ENCODE results near the gene CFAP45. TPM values are rescaled to one million over a fixed set of nuclear protein-coding genes. Genes with fewer than 3 reads are reported as not detected.
"Not testable (repeated sequence)": the region's sequence is repeated elsewhere in the genome, so short reads cannot be mapped to it uniquely, and the experiment has no call there.

The CFAP45 gene
- total and polyA plus RNA-seq, 7 experiments from 2014 or later, result 0.17 to 2.8 (median 0.87) TPM

DNA sequence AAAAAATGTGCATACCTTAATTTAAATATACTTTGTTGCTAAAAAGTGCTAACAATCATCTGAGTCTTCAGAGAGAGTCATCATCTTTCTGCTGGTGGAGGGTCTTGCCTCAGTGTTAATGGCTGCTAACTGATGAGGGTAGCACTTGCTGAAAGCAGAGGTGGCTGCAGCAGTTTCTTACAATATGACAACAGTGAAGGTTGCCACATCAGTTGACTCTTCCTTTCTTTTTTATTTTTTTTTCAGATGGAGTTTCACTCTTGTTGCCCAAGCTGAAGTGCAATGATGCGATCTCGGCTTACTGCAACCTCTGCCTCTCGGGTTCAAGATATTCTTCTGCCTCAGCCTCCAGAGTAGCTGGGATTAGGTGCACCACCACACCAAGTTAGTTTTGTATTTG lies 2.6 kb upstream of the CFAP45 start:
- Mint-ChIP-seq H3K9me3 (peaks cover 0 to 3% (median 0%) of the 10 kb centered on the region in 11 donors), H3K4me3 (no peak overlapping the region), H3K27me3 (peaks cover 0 to 8% (median 0%) of the 10 kb centered on the region in 5 donors), H3K36me3 (peaks cover 0 to 7% (median 0%) of the 10 kb centered on the region in 5 donors), H3K4me1 (peaks cover 0 to 9% (median 8%) of the 10 kb centered on the region in 7 donors), H3K27ac (no peak overlapping the region)
- no peak overlapping the region for H3K27ac ChIP-seq (ENCODE audit: low read depth, low read length)
- DNase-seq (no peak), ATAC-seq (no peak)
- intact Hi-C loops (cut with micrococcal nuclease), result no loop called here
- no peaks in the 10 kb centered on the region for H3K27me3 ChIP-seq (ENCODE audit: control insufficient read depth in 2 of 2, insufficient read depth in 2 of 2, low read length in 2 of 2)
- H3K4me1 ChIP-seq (ENCODE audit: control insufficient read depth in 2 of 2, insufficient read depth in 2 of 2, low read length in 2 of 2), result no peaks in the 10 kb centered on the region
- H3K9me3 ChIP-seq (ENCODE audit: control insufficient read depth in 2 of 3, low read length in 3 of 3), result no peaks in the 10 kb centered on the region
- CTCF ChIA-PET, result no interaction called here
- POLR2A ChIA-PET, result no interaction called here
- H3K4me3 ChIP-seq (ENCODE audit: low read length), result no peak overlapping the region
- H3K36me3 ChIP-seq (ENCODE audit: control insufficient read depth in 2 of 3, insufficient read depth in 3 of 3, low read length in 3 of 3), result no peaks in the 10 kb centered on the region

DNA sequence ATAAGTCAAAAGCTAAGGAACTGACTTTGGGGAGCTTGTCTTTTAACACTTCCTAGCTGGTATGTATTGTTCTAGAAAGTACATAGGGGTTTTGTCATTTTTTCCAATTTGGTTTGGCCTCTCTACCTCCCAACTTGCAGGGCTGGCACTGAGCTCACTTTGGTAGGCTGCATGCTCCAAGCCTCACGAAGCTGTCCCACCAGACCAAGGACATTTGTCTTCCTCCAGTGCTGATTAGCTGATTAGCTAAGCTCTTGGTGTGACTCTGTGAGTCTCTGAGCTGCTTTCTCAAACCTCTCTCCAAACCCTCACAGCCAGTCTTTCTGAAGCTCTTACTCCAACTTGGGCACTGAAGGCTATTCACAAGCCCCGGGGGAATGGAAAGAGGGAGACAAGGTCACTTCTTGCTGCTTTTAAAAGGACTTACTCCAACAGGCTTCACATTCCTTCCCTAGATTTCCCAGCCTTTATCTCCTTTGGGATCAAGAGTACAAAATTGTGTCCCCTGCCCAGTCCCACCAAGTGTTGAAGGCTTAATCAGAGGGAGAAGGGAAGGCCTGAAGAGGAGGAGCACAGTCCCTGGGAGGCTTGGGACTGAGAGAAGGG lies 893 bp upstream of the CFAP45 start:
- Mint-ChIP-seq H3K27ac (no peak overlapping the region), H3K9me3 (peaks cover 0 to 3% (median 0%) of the 10 kb centered on the region in 11 donors), H3K36me3 (peaks cover 0 to 4% (median 0%) of the 10 kb centered on the region in 5 donors), H3K4me1 (peaks cover 0 to 8% (median 0%) of the 10 kb centered on the region in 7 donors), H3K4me3 (no peak overlapping the region), H3K27me3 (peaks cover 0 to 19% (median 0%) of the 10 kb centered on the region in 5 donors)
- Histone ChIP-seq H3K27ac (ENCODE audit: low read depth, low read length) (no peak overlapping the region), H3K36me3 (ENCODE audit: control insufficient read depth in 2 of 3, insufficient read depth in 3 of 3, low read length in 3 of 3) (no peaks in the 10 kb centered on the region), H3K4me3 (ENCODE audit: low read length) (no peak overlapping the region), H3K4me1 (ENCODE audit: control insufficient read depth in 2 of 2, insufficient read depth in 2 of 2, low read length in 2 of 2) (no peaks in the 10 kb centered on the region), H3K27me3 (ENCODE audit: control insufficient read depth in 2 of 2, insufficient read depth in 2 of 2, low read length in 2 of 2) (no peaks in the 10 kb centered on the region), H3K9me3 (ENCODE audit: control insufficient read depth in 2 of 3, low read length in 3 of 3) (no peaks in the 10 kb centered on the region)
- intact Hi-C loops (cut with micrococcal nuclease), result no loop called here
- DNase-seq (no peak), ATAC-seq (no peak)
- ChIA-PET CTCF (interaction anchor here (1.0 kb wide), 2 partner anchors 9 to 111 kb away, joined by 4 to 5 read pairs; no protein-coding TSS in a partner anchor), POLR2A (interaction anchor here (1.8 kb wide), 1 partner anchor 9 kb away, joined by 6 read pairs; no protein-coding TSS in a partner anchor)

- DNase-seq; H3K27me3 ChIP-seq (ENCODE audit: control insufficient read depth in 2 of 2, insufficient read depth in 2 of 2, low read length in 2 of 2); H3K4me3 ChIP-seq (ENCODE audit: low read length); H3K4me1 ChIP-seq (ENCODE audit: control insufficient read depth in 2 of 2, insufficient read depth in 2 of 2, low read length in 2 of 2); ATAC-seq; intact Hi-C loops (cut with micrococcal nuclease); H3K27ac Mint-ChIP-seq; H3K4me3 Mint-ChIP-seq; H3K36me3 Mint-ChIP-seq; H3K27ac ChIP-seq (ENCODE audit: low read depth, low read length); H3K9me3 ChIP-seq (ENCODE audit: control insufficient read depth in 2 of 3, low read length in 3 of 3); H3K36me3 ChIP-seq (ENCODE audit: control insufficient read depth in 2 of 3, insufficient read depth in 3 of 3, low read length in 3 of 3); CTCF ChIA-PET; H3K4me1 Mint-ChIP-seq; POLR2A ChIA-PET; H3K9me3 Mint-ChIP-seq: not testable (repeated sequence)
- H3K27me3 Mint-ChIP-seq, result peaks cover 0 to 22% (median 0%) of the 10 kb centered on the region in 5 donors
These were observed 331 bp downstream of the CFAP45 start for GRCh38 chr1:159899634-159900033.

DNA sequence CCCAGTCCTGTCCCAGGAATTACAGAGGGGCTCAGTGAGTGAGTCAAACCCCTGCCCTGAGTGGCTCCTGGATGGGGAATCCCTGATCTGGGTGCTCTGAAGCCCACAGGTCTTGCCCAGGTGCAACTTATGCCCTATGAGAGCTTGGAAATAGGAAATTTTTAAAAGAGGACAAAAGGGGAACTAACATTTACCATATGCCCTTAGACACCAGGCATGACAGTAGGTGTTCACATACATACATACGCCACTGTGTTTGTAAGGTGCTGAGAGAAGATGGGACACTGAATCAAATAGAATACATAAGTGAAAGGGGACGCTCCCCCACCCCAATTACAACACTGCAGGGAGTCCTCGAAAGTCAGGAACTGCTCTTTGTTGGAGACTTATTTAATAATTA lies 1.4 kb downstream of the CFAP45 start:
- ChIA-PET CTCF (no interaction called here), POLR2A (no interaction called here)
- Mint-ChIP-seq H3K27me3 (peaks cover 0 to 26% (median 0%) of the 10 kb centered on the region in 5 donors), H3K9me3 (no peaks in the 10 kb centered on the region), H3K4me3 (no peak overlapping the region), H3K36me3 (peaks cover 0 to 4% (median 0%) of the 10 kb centered on the region in 5 donors), H3K27ac (no peak overlapping the region), H3K4me1 (peaks cover 0 to 8% (median 0%) of the 10 kb centered on the region in 7 donors)
- no peaks in the 10 kb centered on the region for H3K36me3 ChIP-seq (ENCODE audit: control insufficient read depth in 2 of 3, insufficient read depth in 3 of 3, low read length in 3 of 3)
- no peaks in the 10 kb centered on the region for H3K9me3 ChIP-seq (ENCODE audit: control insufficient read depth in 2 of 3, low read length in 3 of 3)
- intact Hi-C loops (cut with micrococcal nuclease), result no loop called here
- ATAC-seq (peak; percentile 37), DNase-seq (no peak)
- H3K27me3 ChIP-seq (ENCODE audit: control insufficient read depth in 2 of 2, insufficient read depth in 2 of 2, low read length in 2 of 2), result no peaks in the 10 kb centered on the region
- no peak overlapping the region for H3K4me3 ChIP-seq (ENCODE audit: low read length)
- H3K4me1 ChIP-seq (ENCODE audit: control insufficient read depth in 2 of 2, insufficient read depth in 2 of 2, low read length in 2 of 2), result no peaks in the 10 kb centered on the region
- no peak overlapping the region for H3K27ac ChIP-seq (ENCODE audit: low read depth, low read length)

GRCh38 chr1:159897962-159898361 lies 2.0 kb downstream of the CFAP45 start:
- H3K9me3 ChIP-seq (ENCODE audit: control insufficient read depth in 2 of 3, low read length in 3 of 3), result no peaks in the 10 kb centered on the region
- H3K9me3 Mint-ChIP-seq, result no peaks in the 10 kb centered on the region
- no peak overlapping the region for H3K4me3 Mint-ChIP-seq
- peaks cover 0 to 28% (median 0%) of the 10 kb centered on the region in 5 donors for H3K27me3 Mint-ChIP-seq
- DNase-seq (no peak), ATAC-seq (peak; percentile 49)
- H3K27ac Mint-ChIP-seq, result peak overlapping the region in 1 of 9 donors; percentile 19
- no peaks in the 10 kb centered on the region for H3K36me3 ChIP-seq (ENCODE audit: control insufficient read depth in 2 of 3, insufficient read depth in 3 of 3, low read length in 3 of 3)
- POLR2A ChIA-PET, result no interaction called here
- CTCF ChIA-PET, result interaction anchor here (10.1 kb wide), 1 partner anchor 98 kb away, joined by 226 read pairs; the partner anchor contains the start of gene FCRL6
- no peaks in the 10 kb centered on the region for H3K27me3 ChIP-seq (ENCODE audit: control insufficient read depth in 2 of 2, insufficient read depth in 2 of 2, low read length in 2 of 2)
- no peaks in the 10 kb centered on the region for H3K36me3 Mint-ChIP-seq
- H3K4me3 ChIP-seq (ENCODE audit: low read length), result no peak overlapping the region
- H3K4me1 ChIP-seq (ENCODE audit: control insufficient read depth in 2 of 2, insufficient read depth in 2 of 2, low read length in 2 of 2), result no peaks in the 10 kb centered on the region
- intact Hi-C loops (cut with micrococcal nuclease), result no loop called here
- H3K4me1 Mint-ChIP-seq, result peaks cover 0 to 13% (median 0%) of the 10 kb centered on the region in 7 donors
- H3K27ac ChIP-seq (ENCODE audit: low read depth, low read length), result no peak overlapping the region

DNA sequence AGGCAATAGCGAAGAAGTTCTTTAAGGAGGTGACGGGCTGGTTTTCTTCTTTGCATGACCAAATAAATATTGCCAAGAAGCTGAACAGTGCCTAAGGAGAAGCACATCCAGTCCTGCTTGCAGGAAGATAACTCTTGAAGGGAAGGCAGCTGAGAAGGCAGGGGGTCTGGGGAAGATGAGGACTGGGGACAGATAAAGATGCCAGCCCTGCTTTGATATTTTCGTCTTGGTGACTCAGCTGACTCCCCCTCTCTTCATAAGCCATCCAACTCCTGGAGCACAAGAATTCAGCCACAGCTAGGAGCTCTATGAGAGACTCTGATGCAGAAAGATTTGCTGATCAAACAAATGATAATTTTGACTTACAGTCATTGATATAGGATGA lies 3.4 kb downstream of the CFAP45 start:
- Mint-ChIP-seq H3K4me3 (no peak overlapping the region), H3K9me3 (peaks cover 0 to 1% (median 0%) of the 10 kb centered on the region in 11 donors), H3K27me3 (peaks cover 0 to 28% (median 0%) of the 10 kb centered on the region in 5 donors), H3K27ac (peak overlapping the region in 1 of 9 donors; percentile 3), H3K4me1 (peaks cover 0 to 16% (median 0%) of the 10 kb centered on the region in 7 donors), H3K36me3 (no peaks in the 10 kb centered on the region)
- H3K36me3 ChIP-seq (ENCODE audit: control insufficient read depth in 2 of 3, insufficient read depth in 3 of 3, low read length in 3 of 3), result no peaks in the 10 kb centered on the region
- H3K27me3 ChIP-seq (ENCODE audit: control insufficient read depth in 2 of 2, insufficient read depth in 2 of 2, low read length in 2 of 2), result no peaks in the 10 kb centered on the region
- intact Hi-C loops (cut with micrococcal nuclease), result no loop called here
- H3K4me1 ChIP-seq (ENCODE audit: control insufficient read depth in 2 of 2, insufficient read depth in 2 of 2, low read length in 2 of 2), result no peaks in the 10 kb centered on the region
- ATAC-seq (no peak), DNase-seq (no peak)
- H3K27ac ChIP-seq (ENCODE audit: low read depth, low read length), result no peak overlapping the region
- H3K4me3 ChIP-seq (ENCODE audit: low read length), result no peak overlapping the region
- H3K9me3 ChIP-seq (ENCODE audit: control insufficient read depth in 2 of 3, low read length in 3 of 3), result no peaks in the 10 kb centered on the region
- ChIA-PET POLR2A (interaction anchor here (0.6 kb wide), 1 partner anchor 1973 kb away, joined by 3 read pairs; no protein-coding TSS in a partner anchor), CTCF (interaction anchor here (1.6 to 10.1 kb wide), 2 partner anchors 10 to 96 kb away, joined by 4 to 226 read pairs; partner anchors contain the start of gene FCRL6)
